HG03442 (cell line): ENCODE measurements around the gene C2orf15.
A peak's percentile ranks its signal among the peaks of the same experiment; 100 is the strongest.
"Not testable (repeated sequence)": the region's sequence is repeated elsewhere in the genome, so short reads cannot be mapped to it uniquely, and the experiment has no call there.

Source experiments
- ATAC-seq: cut with Tn5 transposase; IDR thresholded peaks from one replicate; pipeline ENCODE4 v1.9.1; 2021; ENCODE audit warnings: mild to moderate bottlenecking, moderate library complexity; ENCODE audit not compliant: unreplicated experiment

C2orf15 gene

GRCh38 chr2:99159594-99159993, 18.1 kb downstream of the C2orf15 start:
- ATAC-seq, result no peak

GRCh38 chr2:99166218-99166617, 24.7 kb downstream of the C2orf15 start:
- ATAC-seq, result no peak

- ATAC-seq, result no peak
These were observed 28.0 kb downstream of the C2orf15 start for GRCh38 chr2:99169534-99169933.

- ATAC-seq, result no peak
These were observed 30.1 kb downstream of the C2orf15 start for GRCh38 chr2:99171377-99172140.

- ATAC-seq, result peak; percentile 91
These were observed 39.5 kb downstream of the C2orf15 start, which contains the start of the genes MITD1 and MRPL30 for GRCh38 chr2:99180755-99181623. Gene MITD1 (minus strand): TSS chr2:99181058. CDS start chr2:99180981, 77 bp downstream. Gene MRPL30 (plus strand): TSS chr2:99181184. CDS start chr2:99186204, 5,020 bp downstream.

GRCh38 chr2:99181624-99182000, 40.1 kb downstream of the C2orf15 start:
- ATAC-seq, result no peak

GRCh38 chr2:99183025-99183424, 41.5 kb downstream of the C2orf15 start:
- no peak for ATAC-seq

- ATAC-seq, result no peak
These were observed 43.3 kb downstream of the C2orf15 start for GRCh38 chr2:99184811-99185210.

GRCh38 chr2:99187011-99187410, 45.5 kb downstream of the C2orf15 start:
- no peak for ATAC-seq

- ATAC-seq, result no peak
These were observed 46.9 kb downstream of the C2orf15 start for GRCh38 chr2:99188357-99188756.

GRCh38 chr2:99190548-99190947, 49.0 kb downstream of the C2orf15 start:
- ATAC-seq, result no peak

GRCh38 chr2:99192364-99192763, 50.9 kb downstream of the C2orf15 start:
- not testable (repeated sequence) for ATAC-seq

- ATAC-seq, result no peak
These were observed 56.8 kb downstream of the C2orf15 start for GRCh38 chr2:99198103-99198841.

- ATAC-seq, result no peak
These were observed 58.7 kb downstream of the C2orf15 start for GRCh38 chr2:99200076-99200800.
